Spleen (tissue), 7 donors: Measurements from ENCODE around the gene WDR7.

Experiments
- POLR2AphosphoS5 ChIP-seq, 3 donors: sonication (generic); formaldehyde crosslinking; IDR thresholded peaks; one replicate each; pipeline ENCODE4 v1.5.1; 2017; ENCODE audit warnings: antibody characterized with exemption in 3 of 3
- TF ChIP-seq, protein P1 (sequence below), 11 experiments: fragments of 200-600 bp in 7 of 11; fragments of 450-650 bp in 4 of 11; sonication (generic) in 4 of 11; IDR thresholded peaks in 8 of 11; conservative IDR thresholded peaks in 3 of 11; 1 replicate in 7 of 11; 2 replicates in 4 of 11; pipeline versions ENCODE4 v1.4.0 to v1.8.0; 2016 to 2021; ENCODE audit warnings: antibody characterized with exemption in 11 of 11, inconsistent platforms in 4 of 11, mild to moderate bottlenecking in 1 of 11
- donor health status: DM: no; HTN: no; CAD: no; lungs with moderate emphysema.
- donor health status: DM: no; HTN: no; CAD: no.
- donor health status: DM: no; HTN: no; CAD: no.

DNA sequence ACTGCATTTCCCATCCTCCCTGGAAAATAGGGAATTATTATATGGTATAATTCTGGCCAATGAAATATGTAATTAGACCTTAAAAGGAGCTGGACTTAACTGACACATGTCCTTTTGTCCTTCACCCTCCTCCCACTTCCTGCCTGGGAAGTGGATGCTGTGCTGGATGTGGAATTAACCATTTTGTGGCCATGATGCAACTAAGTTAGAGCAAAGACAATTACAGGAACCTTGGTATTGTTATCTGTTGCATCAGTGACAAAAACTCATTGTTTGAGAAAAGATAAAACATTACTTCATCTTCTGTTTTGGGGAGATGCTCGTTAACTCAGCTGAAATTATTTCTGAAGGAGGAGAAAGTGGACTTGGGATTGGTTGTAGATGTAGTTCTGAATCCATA is 268.0 kb downstream of the WDR7 start:
- TF ChIP-seq POLR2AphosphoS5 (IDR thresholded peaks at IDR 0.05) = no peak
- TF ChIP-seq, protein P1, sequence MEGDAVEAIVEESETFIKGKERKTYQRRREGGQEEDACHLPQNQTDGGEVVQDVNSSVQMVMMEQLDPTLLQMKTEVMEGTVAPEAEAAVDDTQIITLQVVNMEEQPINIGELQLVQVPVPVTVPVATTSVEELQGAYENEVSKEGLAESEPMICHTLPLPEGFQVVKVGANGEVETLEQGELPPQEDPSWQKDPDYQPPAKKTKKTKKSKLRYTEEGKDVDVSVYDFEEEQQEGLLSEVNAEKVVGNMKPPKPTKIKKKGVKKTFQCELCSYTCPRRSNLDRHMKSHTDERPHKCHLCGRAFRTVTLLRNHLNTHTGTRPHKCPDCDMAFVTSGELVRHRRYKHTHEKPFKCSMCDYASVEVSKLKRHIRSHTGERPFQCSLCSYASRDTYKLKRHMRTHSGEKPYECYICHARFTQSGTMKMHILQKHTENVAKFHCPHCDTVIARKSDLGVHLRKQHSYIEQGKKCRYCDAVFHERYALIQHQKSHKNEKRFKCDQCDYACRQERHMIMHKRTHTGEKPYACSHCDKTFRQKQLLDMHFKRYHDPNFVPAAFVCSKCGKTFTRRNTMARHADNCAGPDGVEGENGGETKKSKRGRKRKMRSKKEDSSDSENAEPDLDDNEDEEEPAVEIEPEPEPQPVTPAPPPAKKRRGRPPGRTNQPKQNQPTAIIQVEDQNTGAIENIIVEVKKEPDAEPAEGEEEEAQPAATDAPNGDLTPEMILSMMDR (IDR thresholded peaks at IDR 0.05 in 8 of 11, conservative IDR thresholded peaks at IDR 0.05 in 3 of 11) = no peak
